GM18873 (cell line): ENCODE results near the gene MAPK1IP1L.
"Not testable (repeated sequence)": the region's sequence is repeated elsewhere in the genome, so short reads cannot be mapped to it uniquely, and the experiment has no call there.

Experiments
- ATAC-seq: cut with Tn5 transposase; IDR thresholded peaks from one replicate; pipeline ENCODE4 v1.9.1; 2021; ENCODE audit warnings: mild to moderate bottlenecking, moderate library complexity, moderate number of reproducible peaks; ENCODE audit not compliant: unreplicated experiment, low FRiP score

Gene MAPK1IP1L

DNA sequence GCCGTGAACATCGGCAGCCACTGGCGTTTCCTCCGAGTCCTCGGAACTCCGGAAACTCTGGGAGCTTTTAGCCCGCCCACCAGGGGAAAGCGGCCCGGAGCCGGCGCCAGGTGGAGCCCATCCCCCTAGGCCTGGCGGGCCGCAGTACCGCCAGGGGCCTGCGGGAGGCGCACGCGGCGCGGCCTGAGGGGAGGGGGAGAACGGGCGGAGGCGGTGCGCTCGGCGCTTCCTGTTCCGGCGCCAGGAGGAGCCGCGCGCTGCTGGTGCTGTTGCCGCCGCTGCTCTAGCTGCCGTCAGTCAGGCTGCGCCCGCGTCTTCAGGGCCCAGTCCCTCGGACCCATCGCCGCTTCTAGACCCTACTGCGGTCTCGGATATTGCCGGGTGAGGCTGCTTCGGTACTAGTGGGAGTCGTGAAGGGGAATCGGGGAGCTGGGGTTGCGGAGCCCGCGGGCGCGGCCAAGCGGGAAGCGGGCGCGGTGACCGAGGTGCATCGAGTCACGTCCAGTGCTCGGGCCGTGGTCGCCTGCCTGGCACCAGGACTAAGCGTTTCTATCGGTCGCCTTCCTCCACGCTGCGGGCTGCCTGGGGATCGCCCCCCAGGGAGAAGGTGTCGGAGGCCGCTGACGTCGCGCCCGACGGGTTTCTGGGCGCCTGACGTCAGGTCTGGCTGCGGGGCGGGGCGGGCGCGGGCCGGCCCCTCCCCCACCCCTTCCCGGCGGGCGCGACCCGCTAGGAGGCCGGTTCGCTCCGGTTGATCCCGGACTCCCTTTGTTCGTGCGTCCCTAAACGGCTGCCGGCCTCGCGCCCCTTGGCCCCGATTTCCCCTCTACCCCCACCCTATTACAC lies at the start of gene MAPK1IP1L:
Gene MAPK1IP1L (plus strand): TSS at position 225 of the 846 bp plus-strand sequence. CDS start 10,037 bp downstream, outside the sequence.
- peak; percentile 62 for ATAC-seq

DNA sequence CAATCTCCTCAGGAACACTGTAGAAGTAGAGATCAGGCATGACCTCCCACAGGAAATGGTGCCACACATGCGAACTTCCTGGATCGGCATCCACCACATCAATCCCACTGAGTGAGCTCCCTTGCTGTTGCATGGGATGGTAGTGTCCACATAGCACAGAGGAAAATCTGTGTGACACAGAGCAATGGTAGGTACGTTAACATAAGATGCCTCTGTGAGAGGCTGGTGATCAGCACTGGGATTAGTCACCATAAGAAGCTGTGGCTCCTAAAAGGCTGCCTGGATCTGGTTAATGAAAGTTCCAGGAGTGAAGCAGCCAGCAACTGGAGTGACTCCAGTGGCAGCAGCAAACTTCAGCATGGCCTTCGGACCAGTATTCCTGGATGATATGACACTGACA lies 46.4 kb upstream of the MAPK1IP1L start:
- no peak for ATAC-seq

DNA sequence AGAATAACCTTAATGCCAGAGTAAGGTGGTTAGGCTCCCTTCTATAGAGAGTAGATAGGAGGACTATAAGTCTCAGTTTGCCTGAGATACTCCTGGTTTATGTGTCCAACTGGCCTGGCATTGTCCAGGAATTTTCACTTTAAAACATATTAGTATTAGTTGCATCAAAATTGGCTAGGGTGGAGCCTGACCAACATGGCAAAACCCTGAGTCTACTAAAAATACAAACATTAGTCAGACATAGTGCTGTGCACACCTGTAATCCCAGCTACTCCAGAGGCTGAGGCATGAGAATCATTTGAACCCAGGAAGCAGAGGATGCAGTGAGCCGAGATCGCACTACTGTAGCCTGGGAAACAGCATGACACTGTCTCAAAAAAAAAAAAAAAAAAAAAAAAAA lies 36.4 kb upstream of the MAPK1IP1L start:
- ATAC-seq = no peak

GRCh38 chr14:55019968-55020554 lies 31.4 kb upstream of the MAPK1IP1L start:
- ATAC-seq = no peak

DNA sequence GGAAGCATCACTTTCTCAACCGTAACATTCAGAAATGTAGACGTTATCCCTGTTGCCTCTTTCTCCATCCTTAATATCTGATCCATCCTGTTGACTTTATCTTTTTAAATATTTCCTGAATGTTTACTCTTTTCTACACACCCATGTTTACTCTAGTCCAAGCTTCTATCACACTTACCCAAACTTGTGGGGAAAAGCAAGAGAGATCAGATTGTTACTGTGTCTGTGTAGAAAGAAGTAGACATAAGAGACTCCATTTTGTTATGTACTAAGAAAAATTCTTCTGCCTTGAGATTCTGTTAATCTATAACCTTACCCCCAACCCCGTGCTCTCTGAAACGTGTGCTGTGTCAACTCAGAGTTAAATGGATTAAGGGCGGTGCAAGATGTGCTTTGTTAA lies 27.1 kb upstream of the MAPK1IP1L start:
- ATAC-seq = not testable (repeated sequence)

GRCh38 chr14:55025948-55026347 lies 25.5 kb upstream of the MAPK1IP1L start:
- no peak for ATAC-seq

DNA sequence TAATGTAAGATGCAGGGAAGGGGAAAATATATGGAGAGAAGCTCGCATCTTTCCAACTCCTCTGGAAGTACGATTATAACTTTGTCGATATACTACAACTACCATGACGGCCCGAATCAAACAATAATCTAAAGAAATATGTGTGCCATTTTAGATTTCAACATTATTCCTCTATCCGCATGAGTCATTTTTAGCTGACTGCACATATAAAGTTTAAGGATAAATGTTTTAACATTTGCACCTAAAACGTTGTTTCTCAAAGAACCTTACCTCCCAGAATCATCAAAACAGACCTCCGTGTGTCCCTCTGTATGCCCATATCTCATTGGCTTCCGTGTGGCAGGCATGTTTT lies 25.0 kb upstream of the MAPK1IP1L start:
- ATAC-seq = no peak

DNA sequence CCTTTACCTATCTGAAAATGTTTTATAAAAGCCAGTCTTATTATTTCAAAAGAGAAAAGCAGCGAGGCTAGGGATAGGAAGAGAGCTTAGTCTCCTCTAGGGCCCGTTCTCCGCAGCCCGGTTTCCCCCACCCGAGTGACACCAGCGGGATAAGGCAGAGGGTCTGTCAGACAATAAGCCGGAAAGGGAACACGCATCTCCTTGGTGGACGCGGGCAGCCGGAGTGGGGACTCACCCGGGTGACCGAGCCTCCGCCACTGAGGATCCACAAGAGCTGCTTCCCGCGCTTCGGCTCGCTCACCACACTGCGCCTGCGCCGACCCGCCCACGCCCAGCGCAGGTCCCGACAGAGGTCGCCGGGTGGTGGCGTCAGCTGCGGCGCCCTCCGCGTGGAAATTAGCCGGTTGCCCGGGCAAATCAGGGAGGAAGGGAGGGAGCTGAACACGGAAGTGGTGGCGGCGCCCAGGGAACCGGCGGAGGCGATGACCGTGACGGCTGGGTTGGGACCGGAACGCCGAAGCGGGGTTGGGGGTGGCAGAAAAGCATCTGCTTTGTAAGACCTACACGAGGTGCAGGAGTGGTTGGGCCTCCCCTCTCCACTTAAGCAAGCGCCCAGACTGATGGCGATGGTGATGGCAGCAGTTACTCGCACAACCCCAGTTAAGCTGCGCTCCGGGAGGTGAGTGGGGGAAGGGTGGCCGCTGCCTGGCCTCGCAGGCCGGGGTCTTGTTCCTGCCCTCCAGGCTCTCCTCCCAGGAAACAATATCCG lies 24.5 kb upstream of the MAPK1IP1L start, which contains the start of the genes SOCS4 and WDHD1:
Gene SOCS4 (plus strand): TSS at position 444 of the 769 bp plus-strand sequence. CDS start 15,806 bp downstream, outside the sequence.
Gene WDHD1 (minus strand): TSS at position 307 of the 769 bp plus-strand sequence. CDS start 312 bp downstream, outside the sequence.
- ATAC-seq = peak; percentile 80

DNA sequence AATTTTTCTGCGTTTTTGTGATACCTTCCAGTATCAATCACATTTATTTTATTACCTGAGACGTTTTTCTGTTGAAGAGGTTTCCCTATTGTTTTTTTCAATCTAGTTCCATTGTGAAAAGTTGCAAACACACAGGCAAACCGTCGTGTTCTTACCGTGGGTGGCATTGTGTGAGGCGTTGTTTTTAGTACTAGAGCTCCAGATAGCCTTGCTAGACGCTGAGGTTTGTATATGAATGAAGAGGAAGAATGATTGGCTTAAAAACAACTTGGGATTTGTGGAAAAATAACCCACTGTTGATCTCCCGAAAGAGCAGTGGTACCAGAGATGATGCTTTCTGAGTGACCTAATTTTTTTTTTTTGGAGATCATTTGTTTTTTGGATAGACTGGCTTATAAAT lies 23.4 kb upstream of the MAPK1IP1L start:
- no peak for ATAC-seq

GRCh38 chr14:55028476-55028875 lies 23.0 kb upstream of the MAPK1IP1L start:
- ATAC-seq = no peak

DNA sequence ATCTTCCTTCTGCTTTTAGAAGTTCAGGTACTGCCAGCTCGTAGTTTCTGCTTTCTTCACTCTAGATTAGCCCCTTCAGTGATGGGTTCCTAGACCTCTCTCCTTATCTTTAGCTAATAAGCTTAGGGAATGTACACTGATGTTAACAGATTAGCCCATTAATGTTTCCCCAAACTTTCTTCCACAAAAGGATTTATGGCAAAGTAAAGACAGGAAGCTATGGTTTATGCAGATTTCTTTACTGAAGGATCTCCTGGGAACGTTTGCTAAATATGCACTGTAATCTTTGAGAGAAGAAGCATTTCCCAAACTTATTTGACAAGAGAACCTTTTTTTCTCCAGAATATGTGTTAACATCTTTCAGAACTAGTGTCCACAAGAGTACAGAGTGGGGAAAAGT lies 20.3 kb upstream of the MAPK1IP1L start:
- ATAC-seq = no peak

DNA sequence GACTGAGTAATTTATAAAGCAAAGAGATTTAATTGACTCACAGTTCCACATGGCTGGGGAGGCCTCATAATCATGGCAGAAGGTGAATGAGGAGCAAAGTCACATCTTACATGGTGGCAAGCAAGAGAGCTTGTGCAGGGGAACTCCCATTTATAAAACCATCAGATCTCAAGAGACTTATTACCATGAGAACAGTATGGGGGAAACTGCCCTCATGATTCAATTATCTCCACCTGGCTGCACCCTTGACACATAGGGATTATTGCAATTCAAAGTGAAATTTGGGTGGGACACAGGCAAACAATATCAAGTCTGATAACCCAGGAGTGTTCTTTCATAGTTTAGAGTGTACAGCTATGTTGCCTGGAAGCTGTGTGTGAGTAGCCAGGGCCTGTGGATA lies 13.5 kb upstream of the MAPK1IP1L start:
- not testable (repeated sequence) for ATAC-seq

DNA sequence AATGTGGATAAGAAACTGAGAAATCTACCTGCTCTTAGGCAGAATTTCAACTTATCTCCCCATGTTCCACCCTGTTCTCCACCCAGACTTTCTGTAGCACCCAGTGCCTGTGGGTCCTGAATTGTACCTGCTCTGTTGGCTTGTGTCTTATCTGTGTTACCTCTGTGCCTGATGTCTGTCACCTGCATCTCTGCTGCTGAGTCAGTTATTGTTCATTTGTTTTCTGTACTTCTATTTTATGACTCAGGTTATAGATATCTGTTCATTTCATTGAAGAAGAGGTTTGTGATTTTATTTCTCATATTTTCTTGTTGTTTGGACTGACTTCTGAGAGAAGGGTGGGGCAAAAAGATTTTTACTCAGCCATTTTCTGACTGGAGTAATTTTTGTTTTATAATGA lies 12.7 kb upstream of the MAPK1IP1L start:
- ATAC-seq = no peak

DNA sequence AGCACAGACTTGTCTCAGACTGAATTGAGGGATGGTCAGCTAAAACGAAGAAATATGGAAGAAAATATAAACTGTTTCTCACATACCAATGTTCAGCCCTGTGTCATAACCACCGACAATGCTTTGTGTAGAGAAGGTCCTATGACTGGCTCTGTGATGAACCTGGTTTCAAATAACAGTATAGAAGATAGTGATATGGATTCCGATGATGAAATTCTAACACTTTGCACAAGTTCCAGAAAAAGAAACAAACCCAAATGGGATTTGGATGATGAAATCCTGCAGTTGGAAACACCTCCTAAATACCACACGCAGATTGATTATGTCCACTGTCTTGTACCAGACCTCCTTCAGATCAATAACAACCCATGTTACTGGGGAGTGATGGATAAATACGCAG lies 7.9 kb upstream of the MAPK1IP1L start:
- ATAC-seq = no peak

DNA sequence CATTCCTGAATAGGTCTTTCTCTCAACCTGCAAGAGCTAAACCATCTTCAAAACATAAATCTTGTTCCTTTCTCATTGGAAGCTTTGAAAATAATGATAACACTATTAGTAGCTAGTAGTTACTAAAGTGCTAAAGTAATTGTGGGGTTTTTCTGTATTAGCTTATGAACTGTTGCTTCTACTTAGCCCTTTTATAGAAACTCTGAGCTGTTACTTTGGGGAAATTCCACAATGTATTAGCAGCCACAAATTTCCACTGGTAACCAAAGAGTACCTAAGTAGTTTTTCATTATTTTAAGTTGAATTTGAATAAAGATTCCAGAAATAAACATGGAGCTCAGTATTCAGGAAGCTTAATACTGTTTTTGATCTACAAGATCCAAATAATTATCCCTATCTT lies 6.4 kb upstream of the MAPK1IP1L start:
- no peak for ATAC-seq

DNA sequence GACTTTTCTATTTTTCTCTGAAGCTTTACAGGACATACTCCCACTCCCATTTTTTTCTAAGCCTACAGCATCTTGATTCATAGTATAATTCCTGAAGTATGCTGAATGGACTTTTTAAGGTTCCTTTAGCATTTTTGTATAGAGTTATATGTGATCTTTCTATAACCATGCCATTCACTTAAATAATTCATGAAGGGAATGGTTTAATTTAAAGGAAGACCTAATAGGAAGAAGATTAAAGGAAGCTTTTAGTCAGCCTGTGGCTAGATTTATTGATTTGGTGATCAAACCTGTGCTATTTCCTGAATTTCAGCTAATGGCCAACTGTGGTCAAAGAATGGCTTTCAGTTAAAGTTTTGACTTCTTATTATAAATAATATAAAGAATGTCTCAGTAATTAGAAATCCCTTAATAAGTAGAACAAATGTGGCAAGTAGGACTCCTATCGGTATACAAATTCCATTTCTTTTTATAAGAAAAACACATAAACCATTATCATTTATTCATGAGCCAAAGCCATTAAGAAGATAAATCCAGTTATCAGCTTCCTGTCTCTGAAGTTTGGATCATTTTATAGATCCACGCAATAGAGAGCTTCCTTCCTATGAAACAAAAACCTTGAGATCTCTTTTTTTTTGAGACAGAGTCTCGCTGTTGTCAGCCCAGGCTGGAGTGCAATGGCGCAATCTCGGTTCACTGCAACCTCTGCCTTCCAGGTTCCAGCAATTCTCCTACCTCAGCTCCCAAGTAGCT lies 4.0 kb upstream of the MAPK1IP1L start:
- no peak for ATAC-seq

GRCh38 chr14:55048900-55049436 lies 2.5 kb upstream of the MAPK1IP1L start:
- no peak for ATAC-seq

GRCh38 chr14:55051165-55051422 lies 353 bp upstream of the MAPK1IP1L start:
- peak; percentile 30 for ATAC-seq

GRCh38 chr14:55052269-55052930 lies 953 bp downstream of the MAPK1IP1L start:
- ATAC-seq = peak; percentile 17

DNA sequence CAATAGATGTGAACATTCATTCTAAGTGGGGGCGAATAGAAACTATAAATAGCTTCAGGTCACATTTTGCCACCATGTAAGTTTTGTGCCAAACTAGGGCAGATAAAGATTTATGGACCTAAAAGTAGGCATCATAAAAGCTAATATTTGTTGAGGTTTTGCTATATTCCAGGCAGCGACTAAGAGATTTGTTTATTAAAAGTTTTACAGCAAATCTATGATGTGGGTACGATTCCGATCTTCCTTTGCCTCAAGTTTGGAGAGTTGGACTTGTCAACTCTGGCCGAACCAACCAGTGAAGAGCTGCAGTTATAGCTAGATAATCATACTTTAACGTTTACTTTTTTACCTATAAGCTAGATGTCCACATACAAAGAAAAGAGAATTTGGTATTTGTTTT lies 1.6 kb downstream of the MAPK1IP1L start:
- ATAC-seq = no peak
